Esophagus (tissue), 2 donors: Measurements from ENCODE around the gene PPA1. TPM values are rescaled to one million over a fixed set of nuclear protein-coding genes. Genes with fewer than 3 reads are reported as not detected.
"Not testable (repeated sequence)": the region's sequence is repeated elsewhere in the genome, so short reads cannot be mapped to it uniquely, and the experiment has no call there.

Experiments
- H3K27ac ChIP-seq, 2 donors: one replicate each; pipeline ENCODE4 v1.5.1; 2013; ENCODE audit warnings: low read depth in 2 of 2, mild to moderate bottlenecking in 2 of 2, inconsistent platforms in 1 of 2, low read length in 1 of 2, moderate library complexity in 1 of 2
- H3K27me3 ChIP-seq, 2 donors: one replicate each; pipeline ENCODE4 v1.6.1; 2013; ENCODE audit warnings: low read length in 2 of 2, control low read depth in 1 of 2, mild to moderate bottlenecking in 1 of 2; ENCODE audit not compliant: insufficient read depth in 2 of 2, control insufficient read depth in 1 of 2
- H3K36me3 ChIP-seq, 2 donors: one replicate each; pipeline ENCODE4 v1.6.1; 2013; ENCODE audit warnings: low read length in 1 of 2; ENCODE audit not compliant: control insufficient read depth in 2 of 2, insufficient read depth in 2 of 2
- H3K4me1 ChIP-seq, 2 donors: one replicate each; pipeline ENCODE4 v1.6.1; 2013; ENCODE audit warnings: low read length in 1 of 2; ENCODE audit not compliant: control insufficient read depth in 2 of 2, insufficient read depth in 2 of 2
- H3K4me3 ChIP-seq, 2 donors: one replicate each; pipeline ENCODE4 v1.5.1; 2013; ENCODE audit warnings: low read length in 2 of 2, mild to moderate bottlenecking in 2 of 2, low read depth in 1 of 2, moderate library complexity in 1 of 2
- H3K9me3 ChIP-seq, 2 donors: one replicate each; pipeline ENCODE4 v1.6.1; 2013; ENCODE audit warnings: mild to moderate bottlenecking in 2 of 2, low read depth in 1 of 2, low read length in 1 of 2, moderate library complexity in 1 of 2; ENCODE audit not compliant: control insufficient read depth in 2 of 2, insufficient read depth in 1 of 2
- WGBS, 2 donors: extraction: QIAGEN DNeasy Blood & Tissue Kit; methylation state at CpG; one replicate each; pipeline ENCODE4 v1.1.7; 2013; 5-methylcytosine and 5-hydroxymethylcytosine counted together
- polyA plus RNA-seq, 2 donors: library from polyadenylated mRNA; stranded (reverse); fragments of 200-250 nt; gene quantifications; one replicate each; pipeline ENCODE4 v1.2.3, GENCODE V29; 2013
- donor health status: healthy with polysubstance abuse.
- donor health status: Bipolar disorder and iron deficiency.

The PPA1 gene
- polyA plus RNA-seq, 2 donors, result 167 to 220 TPM

DNA sequence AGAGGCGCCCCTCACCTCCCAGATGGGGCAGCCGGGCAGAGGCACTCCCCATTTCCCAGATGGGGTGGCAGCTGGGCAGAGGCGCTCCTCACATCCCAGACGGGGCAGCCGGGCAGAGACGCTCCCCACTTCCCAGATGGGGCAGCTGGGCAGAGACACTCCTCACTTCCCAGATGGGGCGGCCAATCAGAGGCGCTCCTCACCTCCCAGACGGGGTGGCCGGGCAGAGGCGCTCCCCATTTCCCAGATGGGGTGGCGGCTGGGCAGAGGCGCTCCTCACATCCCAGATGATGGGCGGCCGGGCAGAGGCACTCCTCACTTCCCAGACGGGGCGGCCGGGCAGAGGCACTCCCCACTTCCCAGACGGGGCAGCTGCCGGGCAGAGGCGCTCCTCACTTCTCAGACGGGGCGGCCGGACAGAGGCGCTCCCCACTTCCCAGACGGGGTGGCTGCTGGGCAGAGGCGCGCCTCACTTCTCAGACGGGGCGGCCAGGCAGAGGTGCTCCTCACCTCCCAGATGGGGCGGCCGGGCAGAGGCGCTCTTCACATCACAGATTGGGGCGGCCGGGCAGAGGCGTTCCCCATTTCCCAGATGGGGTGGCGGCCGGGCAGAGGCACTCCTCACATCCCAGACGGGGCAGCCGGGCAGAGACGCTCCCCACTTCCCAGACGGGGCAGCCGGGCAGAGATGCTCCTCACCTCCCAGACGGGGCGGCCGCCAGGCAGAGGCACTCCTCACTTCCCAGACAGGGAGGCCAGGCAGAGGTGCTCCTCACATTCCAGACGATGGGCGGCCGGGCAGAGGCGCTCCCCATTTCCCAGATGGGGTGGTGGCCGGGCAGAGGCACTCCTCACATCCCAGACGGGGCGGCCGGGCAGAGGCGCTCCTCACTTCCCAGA, 6.1 kb upstream of the PPA1 start:
- 95% methylated on average over 52 to 55 of the region's 55 CpGs for WGBS, 2 donors
- not testable (repeated sequence) for H3K4me1 ChIP-seq, H3K4me3 ChIP-seq, H3K27ac ChIP-seq, H3K36me3 ChIP-seq, H3K27me3 ChIP-seq, H3K9me3 ChIP-seq

DNA sequence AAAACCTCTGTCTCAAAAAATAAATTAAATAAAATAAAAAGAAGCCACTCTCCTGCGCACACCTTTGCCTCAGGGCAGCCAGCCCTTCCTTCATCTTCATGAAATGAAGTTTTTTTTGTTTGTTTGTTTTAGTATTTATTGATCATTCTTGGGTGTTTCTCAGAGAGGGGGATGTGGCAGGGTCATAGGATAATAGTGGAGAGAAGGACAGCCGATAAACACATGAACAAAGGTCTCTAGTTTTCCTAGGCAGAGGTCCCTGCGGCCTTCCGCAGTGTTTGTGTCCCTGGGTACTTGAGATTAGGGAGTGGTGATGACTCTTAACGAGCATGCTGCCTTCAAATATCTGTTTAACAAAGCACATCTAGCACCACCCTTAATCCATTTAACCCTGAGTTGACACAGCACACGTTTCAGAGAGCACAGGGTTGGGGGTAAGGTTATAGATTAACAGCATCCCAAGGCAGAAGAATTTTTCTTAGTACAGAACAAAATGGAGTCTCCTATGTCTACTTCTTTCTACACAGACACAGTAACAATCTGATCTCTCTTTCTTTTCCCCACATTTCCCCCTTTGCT, 4.8 kb upstream of the PPA1 start:
- not testable (repeated sequence) for H3K4me1 ChIP-seq, H3K27me3 ChIP-seq, H3K36me3 ChIP-seq, H3K9me3 ChIP-seq, H3K27ac ChIP-seq, H3K4me3 ChIP-seq
- 65 to 77% methylated on average over 6 of the region's 6 CpGs for WGBS, 2 donors

DNA sequence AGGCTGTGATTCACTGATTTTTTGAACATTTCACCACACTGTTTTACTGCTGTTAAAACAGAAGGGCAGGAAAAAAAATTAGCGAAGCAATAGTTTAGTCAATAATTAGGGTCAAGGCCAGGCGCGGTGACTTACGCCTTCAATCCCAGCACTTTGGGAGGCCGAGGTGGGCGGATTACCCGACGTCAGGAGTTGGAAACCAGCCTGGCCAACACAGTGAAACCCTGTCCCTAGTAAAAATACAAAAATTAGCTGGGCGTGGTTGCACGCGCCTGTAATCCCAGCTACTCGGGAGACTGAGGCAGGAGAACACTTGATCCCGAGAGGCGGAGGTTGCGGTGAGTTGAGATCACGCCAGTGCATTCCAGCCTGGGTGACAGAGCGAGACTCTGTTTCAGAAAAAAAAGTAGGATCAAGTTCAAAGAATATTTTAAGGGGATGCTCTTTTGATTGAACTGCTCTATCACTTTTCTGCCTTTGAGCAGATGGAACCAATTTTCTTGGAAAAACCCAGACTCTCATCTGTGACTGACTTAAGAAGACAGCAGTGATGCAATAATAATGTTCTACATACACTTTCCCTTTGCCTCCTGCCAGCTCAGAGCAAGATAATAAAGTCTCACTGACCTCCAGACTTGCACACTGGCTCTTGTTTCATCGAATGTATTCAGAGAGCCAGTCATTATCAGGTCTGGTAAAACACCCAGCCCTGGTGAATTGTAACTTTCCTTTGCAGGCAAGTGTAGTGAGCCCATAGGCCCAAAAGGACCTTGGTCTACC, 1.6 kb upstream of the PPA1 start:
- Histone ChIP-seq H3K9me3 (peaks cover 0 to under 1% of the 10 kb centered on the region in 2 donors), H3K27me3 (no peaks in the 10 kb centered on the region), H3K36me3 (no peaks in the 10 kb centered on the region), H3K27ac (no peak overlapping the region), H3K4me3 (no peak overlapping the region), H3K4me1 (no peaks in the 10 kb centered on the region)
- WGBS, 2 donors, result 78 to 82% methylated on average over 18 of the region's 18 CpGs

DNA sequence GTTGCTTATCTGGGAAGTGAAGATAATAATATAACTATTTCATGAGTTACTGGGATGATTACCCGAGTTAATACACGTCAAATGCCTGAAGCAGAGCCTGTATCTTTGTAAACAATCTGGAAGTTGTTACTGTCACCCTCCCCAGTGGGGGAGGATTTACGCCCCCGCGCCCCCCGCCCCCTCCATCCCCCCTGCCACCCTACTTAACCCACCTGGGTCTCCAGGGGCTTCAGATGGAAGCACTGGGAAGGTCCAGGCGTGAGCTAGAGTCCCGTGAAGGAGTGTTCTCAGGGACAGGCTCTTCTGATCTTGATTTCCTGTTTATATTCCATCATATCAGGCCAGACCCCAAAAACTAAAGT, 691 bp upstream of the PPA1 start:
- H3K27ac ChIP-seq, result peak overlapping the region; percentile 40 to 87
- 16 to 21% methylated on average over 8 of the region's 8 CpGs for WGBS, 2 donors
- H3K36me3 ChIP-seq, result no peaks in the 10 kb centered on the region
- H3K9me3 ChIP-seq, result no peaks in the 10 kb centered on the region
- peak overlapping the region in 1 of 2 donors; percentile 44 for H3K4me3 ChIP-seq
- no peaks in the 10 kb centered on the region for H3K4me1 ChIP-seq
- H3K27me3 ChIP-seq, result no peaks in the 10 kb centered on the region

DNA sequence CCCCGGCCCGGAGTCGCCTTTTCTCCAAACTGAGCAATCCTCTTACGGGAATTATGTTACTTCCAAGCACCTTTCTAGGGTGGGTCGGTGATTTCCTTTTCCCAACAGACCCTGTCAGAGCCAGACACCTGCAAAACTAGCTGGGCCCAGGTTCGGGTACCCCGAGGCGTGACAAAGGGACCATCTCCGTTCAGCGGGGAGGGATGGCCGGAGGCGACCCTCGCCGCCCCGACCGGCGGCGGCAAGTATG, 445 bp downstream of the PPA1 start:
- Histone ChIP-seq H3K9me3 (no peaks in the 10 kb centered on the region), H3K27ac (peak overlapping the region; percentile 79 to 87), H3K36me3 (no peaks in the 10 kb centered on the region), H3K4me1 (no peaks in the 10 kb centered on the region), H3K4me3 (peak overlapping the region; percentile 88 to 95), H3K27me3 (no peaks in the 10 kb centered on the region)
- 0% methylated on average over 17 to 18 of the region's 18 CpGs for WGBS, 2 donors

DNA sequence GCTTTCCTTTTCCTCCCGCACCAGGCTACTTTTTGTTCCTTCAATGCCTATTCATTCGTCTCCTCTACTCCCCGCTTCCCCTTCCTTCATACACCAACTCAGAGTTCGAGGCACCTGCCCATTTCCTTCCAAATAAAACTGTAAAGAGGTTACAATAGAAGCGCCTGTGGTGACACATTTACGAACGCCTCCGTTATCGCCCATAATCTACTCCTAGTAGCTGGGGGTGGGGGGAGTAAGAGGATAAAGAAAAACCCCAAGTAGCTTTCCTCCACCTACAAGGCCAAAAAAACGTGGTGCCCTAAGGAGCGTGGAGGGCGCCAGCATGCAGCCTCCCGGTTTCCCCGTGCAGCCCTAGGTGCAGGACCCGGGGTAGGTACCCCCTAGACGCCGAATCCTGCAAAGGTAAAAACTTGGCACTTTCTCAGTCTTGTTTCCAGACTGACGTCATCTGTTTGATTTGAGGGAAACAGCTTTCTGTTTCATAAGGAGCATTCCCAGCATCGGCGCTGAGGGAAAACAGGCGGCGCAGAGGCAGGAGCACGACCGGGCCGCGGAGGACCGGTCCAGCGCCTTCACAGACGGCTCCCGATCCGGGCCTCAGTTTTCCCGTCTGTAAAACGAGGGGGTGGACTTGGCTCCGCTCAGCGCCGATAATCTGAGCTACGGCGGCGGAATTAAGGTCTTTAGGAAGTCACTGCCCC, 922 bp downstream of the PPA1 start:
- Histone ChIP-seq H3K36me3 (no peaks in the 10 kb centered on the region), H3K4me3 (peak overlapping the region; percentile 88 to 95), H3K27ac (peak overlapping the region; percentile 79 to 87), H3K27me3 (no peaks in the 10 kb centered on the region), H3K4me1 (peaks cover 0 to under 1% of the 10 kb centered on the region in 2 donors), H3K9me3 (no peaks in the 10 kb centered on the region)
- WGBS, 2 donors, result 3 to 4% methylated on average over 39 of the region's 39 CpGs

DNA sequence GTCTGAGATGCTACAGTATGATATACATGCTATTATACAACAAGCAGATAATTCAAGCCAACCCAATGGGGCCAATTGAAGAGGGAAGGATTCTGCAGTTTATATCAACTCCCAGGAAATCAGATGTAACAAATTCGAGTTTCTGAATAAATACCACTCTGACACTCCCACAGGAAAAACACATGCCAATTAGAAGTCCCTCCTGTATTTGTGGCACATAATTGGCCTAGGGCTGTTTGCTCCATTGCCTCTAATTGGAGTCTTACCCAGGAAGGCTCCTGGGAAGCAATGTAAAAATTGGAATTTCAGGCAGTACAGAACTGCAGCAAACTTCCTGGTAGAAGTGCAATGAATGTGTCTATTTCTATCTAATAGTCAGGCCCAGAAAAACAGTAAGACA, 4.7 kb downstream of the PPA1 start:
- H3K36me3 ChIP-seq, result peaks cover 2% of the 10 kb centered on the region in 2 donors
- peaks cover 0 to 3% of the 10 kb centered on the region in 2 donors for H3K4me1 ChIP-seq
- no peaks in the 10 kb centered on the region for H3K27me3 ChIP-seq
- 35 to 39% methylated on average over 1 of the region's 1 CpG for WGBS, 2 donors
- H3K27ac ChIP-seq, result peak overlapping the region; percentile 7 to 69
- H3K9me3 ChIP-seq, result no peaks in the 10 kb centered on the region
- H3K4me3 ChIP-seq, result no peak overlapping the region

DNA sequence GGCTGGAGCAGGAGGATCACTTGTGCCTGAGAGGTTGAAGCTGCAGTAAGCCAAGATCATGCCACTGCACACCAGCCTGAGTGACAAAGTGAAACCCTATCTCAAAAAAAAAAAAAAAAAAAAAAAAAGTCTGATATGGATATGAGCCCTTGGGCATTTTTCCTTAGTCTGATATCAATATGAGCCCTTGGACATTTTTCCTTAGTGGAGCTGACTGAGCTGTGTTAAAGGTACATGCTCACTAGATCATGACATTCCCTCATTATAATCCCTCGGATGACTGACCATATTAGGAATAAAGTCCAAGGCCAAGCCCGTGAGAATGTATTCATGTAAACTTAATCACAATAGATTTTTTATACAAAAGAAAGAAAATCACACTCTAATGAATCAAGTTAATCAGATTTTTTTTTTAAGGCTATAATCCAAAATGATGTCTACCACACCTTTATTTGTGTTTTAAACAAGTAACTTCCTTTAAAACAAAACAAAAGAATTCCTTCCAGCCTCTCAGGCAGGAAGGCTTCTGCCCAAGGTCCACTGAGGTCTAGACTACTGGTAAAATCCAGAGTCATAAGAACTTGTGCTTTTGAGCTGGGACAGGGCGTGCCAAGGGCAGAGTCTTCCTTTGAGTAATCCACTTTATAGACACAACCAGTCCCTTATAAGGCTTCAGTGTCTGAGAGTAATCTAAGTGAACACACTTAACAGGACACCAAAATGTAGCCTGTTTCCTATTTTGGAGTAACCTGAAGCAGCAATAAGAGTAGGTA, 5.5 kb downstream of the PPA1 start:
- Histone ChIP-seq H3K4me1 (peaks cover 0 to 3% of the 10 kb centered on the region in 2 donors), H3K9me3 (no peaks in the 10 kb centered on the region), H3K27ac (peak overlapping the region; percentile 11 to 69), H3K27me3 (no peaks in the 10 kb centered on the region), H3K4me3 (no peak overlapping the region), H3K36me3 (peaks cover 2% of the 10 kb centered on the region in 2 donors)
- WGBS, 2 donors, result 47 to 49% methylated on average over 3 of the region's 3 CpGs

DNA sequence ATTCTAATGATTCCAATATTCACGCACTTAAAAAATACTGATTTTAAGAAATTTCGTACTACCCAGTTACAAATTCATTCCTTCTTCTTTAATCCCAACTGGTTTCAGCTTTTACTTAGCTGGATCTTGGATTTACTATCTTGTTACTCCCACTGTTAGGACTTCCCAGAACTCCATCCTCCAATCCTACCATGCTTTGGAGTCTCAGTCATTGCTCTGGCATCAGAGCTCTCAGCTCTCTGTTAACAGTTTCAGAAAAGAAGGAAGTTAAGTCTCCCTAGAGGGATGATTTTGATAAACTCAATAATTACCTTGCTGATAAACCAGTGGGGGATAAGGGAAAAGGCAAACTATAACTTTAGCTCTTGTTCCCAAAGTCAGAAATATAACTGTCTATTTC, 9.5 kb downstream of the PPA1 start:
- Histone ChIP-seq H3K4me3 (no peak overlapping the region), H3K27me3 (no peaks in the 10 kb centered on the region), H3K4me1 (peaks cover 0 to 3% of the 10 kb centered on the region in 2 donors), H3K9me3 (no peaks in the 10 kb centered on the region), H3K36me3 (peaks cover 2% of the 10 kb centered on the region in 2 donors), H3K27ac (no peak overlapping the region)
- WGBS, 2 donors, result 95 to 100% methylated on average over 2 of the region's 2 CpGs
